CD14-positive monocyte (primary cell): Measurements from ENCODE around the gene CDKN2A. TPM values are rescaled to one million over a fixed set of nuclear protein-coding genes. Genes with fewer than 3 reads are reported as not detected.

ENCODE experiments used
- DNase-seq, 3 donors: peaks; one replicate each; pipeline ENCODE4 v3.0.0-alpha.2; 2011 to 2022
- H2AFZ ChIP-seq: 2 replicates; pipeline ENCODE4 v1.6.0; 2012; ENCODE audit warnings: mild to moderate bottlenecking, low read depth, low read length, inconsistent platforms; ENCODE audit not compliant: insufficient read depth, poor library complexity, severe bottlenecking
- H3K27ac ChIP-seq, 2 donors: 1 replicate in 1 of 2; 2 replicates in 1 of 2; pipeline ENCODE4 v1.5.1; 2012 to 2013; ENCODE audit warnings: low read length in 2 of 2, control low read depth in 1 of 2, inconsistent platforms in 1 of 2, low read depth in 1 of 2, mild to moderate bottlenecking in 1 of 2
- H3K27me3 ChIP-seq, 2 donors: one replicate each; pipeline versions ENCODE4 v1.6.0 to v1.6.1; 2011 to 2013; ENCODE audit warnings: low read length in 2 of 2; ENCODE audit not compliant: control insufficient read depth in 2 of 2, insufficient read depth in 2 of 2
- H3K36me3 ChIP-seq, 2 donors: replicated peaks in 1 of 2; 1 replicate in 1 of 2; 2 replicates in 1 of 2; pipeline versions ENCODE4 v1.5.1 to v1.6.1; 2012 to 2013; ENCODE audit warnings: low read length in 2 of 2, control low read depth in 1 of 2, inconsistent platforms in 1 of 2, mild to moderate bottlenecking in 1 of 2; ENCODE audit not compliant: insufficient read depth in 2 of 2, control insufficient read depth in 1 of 2
- H3K4me1 ChIP-seq, 2 donors: 1 replicate in 1 of 2; 2 replicates in 1 of 2; pipeline versions ENCODE4 v1.5.1 to v1.6.1; 2012 to 2013; ENCODE audit warnings: low read length in 2 of 2, control low read depth in 1 of 2, inconsistent platforms in 1 of 2, mild to moderate bottlenecking in 1 of 2, moderate library complexity in 1 of 2; ENCODE audit not compliant: insufficient read depth in 2 of 2, control insufficient read depth in 1 of 2
- H3K4me2 ChIP-seq: replicated peaks from 2 replicates; pipeline ENCODE3; 2012; ENCODE audit warnings: low read length, moderate library complexity, mild to moderate bottlenecking; ENCODE audit not compliant: poor library complexity, severe bottlenecking; ENCODE audit errors: extremely low read depth
- H3K4me3 ChIP-seq, 3 experiments: fragments of 200-600 bp in 1 of 3; sonication (generic) in 1 of 3; replicated peaks in 1 of 3; 1 replicate in 2 of 3; 2 replicates in 1 of 3; pipeline ENCODE4 v1.5.1; 2011 to 2013; ENCODE audit warnings: low read length in 3 of 3, mild to moderate bottlenecking in 3 of 3, control low read depth in 2 of 3, low read depth in 2 of 3, inconsistent platforms in 1 of 3, moderate library complexity in 1 of 3
- H3K79me2 ChIP-seq: 2 replicates; pipeline ENCODE4 v1.6.0; 2012; ENCODE audit warnings: mild to moderate bottlenecking, control low read depth, inconsistent platforms, low read length, moderate library complexity; ENCODE audit not compliant: insufficient read depth
- H3K9ac ChIP-seq: 2 replicates; pipeline ENCODE4 v1.6.0; 2017; ENCODE audit warnings: low read length, mild to moderate bottlenecking; ENCODE audit not compliant: insufficient read depth, poor library complexity, severe bottlenecking
- H3K9me3 ChIP-seq, 2 donors: replicated peaks in 1 of 2; 1 replicate in 1 of 2; 2 replicates in 1 of 2; pipeline versions ENCODE4 v1.5.1 to v1.6.1; 2012 to 2013; ENCODE audit warnings: low read length in 2 of 2, control low read depth in 1 of 2; ENCODE audit not compliant: control insufficient read depth in 1 of 2, insufficient read depth in 1 of 2
- H4K20me1 ChIP-seq: 2 replicates; pipeline ENCODE4 v1.6.0; 2012; ENCODE audit warnings: mild to moderate bottlenecking, low read length, control low read depth, moderate library complexity; ENCODE audit not compliant: insufficient read depth
- H3K27ac Mint-ChIP-seq, 7 donors: one replicate each; pipeline ENCODE4 v1.8.0; 2020; ENCODE audit warnings: mild to moderate bottlenecking in 7 of 7, mixed read lengths in 7 of 7, moderate library complexity in 6 of 7, inconsistent platforms in 2 of 7
- H3K27me3 Mint-ChIP-seq, 3 donors: one replicate each; pipeline ENCODE4 v1.8.0; 2021 to 2022; ENCODE audit warnings: low read depth in 3 of 3, mild to moderate bottlenecking in 3 of 3, mixed read lengths in 3 of 3, moderate library complexity in 3 of 3, inconsistent platforms in 1 of 3
- H3K36me3 Mint-ChIP-seq, 2 donors: one replicate each; pipeline ENCODE4 v1.8.0; 2020; ENCODE audit warnings: mixed read lengths in 2 of 2, inconsistent platforms in 1 of 2, mild to moderate bottlenecking in 1 of 2
- H3K4me1 Mint-ChIP-seq: one replicate; pipeline ENCODE4 v1.8.0; 2020; ENCODE audit warnings: mild to moderate bottlenecking, mixed read lengths
- H3K4me3 Mint-ChIP-seq, 2 donors: one replicate each; pipeline ENCODE4 v1.8.0; 2020; ENCODE audit warnings: mild to moderate bottlenecking in 2 of 2, mixed read lengths in 2 of 2, moderate library complexity in 1 of 2
- H3K9me3 Mint-ChIP-seq, 7 donors: one replicate each; pipeline ENCODE4 v1.8.0; 2020 to 2022; ENCODE audit warnings: mixed read lengths in 7 of 7, mild to moderate bottlenecking in 6 of 7, moderate library complexity in 6 of 7, inconsistent platforms in 2 of 7
- WGBS: methylation state at CpG from one replicate; pipeline ENCODE4 v1.1.5; 2013; ENCODE audit warnings: missing lambda C conversion rate; ENCODE audit not compliant: insufficient coverage; 5-methylcytosine and 5-hydroxymethylcytosine counted together
- intact Hi-C, 2 donors: fragments of 100-400 bp; cut with micrococcal nuclease; formaldehyde crosslinking; loops; one replicate each; pipeline versions ENCODE4 v1.15.0 to v1.15.1; 2023
- polyA plus RNA-seq, 3 donors: library from polyadenylated mRNA; depleted of rRNA in 1 of 3; unstranded in 2 of 3; stranded (reverse) in 1 of 3; fragments of 300-500 nt in 2 of 3; fragments of >200 nt in 1 of 3; fragmentation: Illumina TruSeq in 2 of 3; gene quantifications; 1 replicate in 2 of 3; 2 replicates in 1 of 3; pipeline ENCODE4 v1.2.3, GENCODE V29; 2012 to 2021
- TF ChIP-seq, protein P1 (sequence below): fragments of 200-600 bp; IDR thresholded peaks from one replicate; pipeline ENCODE4 v1.8.0; 2022; ENCODE audit warnings: antibody characterized with exemption, mild to moderate bottlenecking

The CDKN2A gene
- polyA plus RNA-seq, 3 donors, result 0.86 to 1.6 (median 1.1) TPM

GRCh38 chr9:21931428-21931827 lies 62.8 kb downstream of the CDKN2A start:
- H3K27ac Mint-ChIP-seq, result peak overlapping the region in 1 of 7 donors; percentile 18
- no peak overlapping the region for H3K27ac ChIP-seq
- peaks cover 0 to 3% (median 0%) of the 10 kb centered on the region in 7 donors for H3K9me3 Mint-ChIP-seq
- H3K4me1 Mint-ChIP-seq, result peaks cover 9% of the 10 kb centered on the region
- no peaks in the 10 kb centered on the region for H3K36me3 ChIP-seq
- no peaks in the 10 kb centered on the region for H3K27me3 Mint-ChIP-seq
- H2AFZ ChIP-seq, result no peak overlapping the region
- H3K4me1 ChIP-seq, result no peaks in the 10 kb centered on the region
- no peaks in the 10 kb centered on the region for H3K79me2 ChIP-seq
- no peaks in the 10 kb centered on the region for H3K9me3 ChIP-seq
- H3K9ac ChIP-seq, result no peak overlapping the region
- intact Hi-C loops, result no loop called here
- 20% methylated on average over 1 of the region's 1 CpG for WGBS
- no peak overlapping the region for H3K4me3 Mint-ChIP-seq
- TF ChIP-seq, protein P1, sequence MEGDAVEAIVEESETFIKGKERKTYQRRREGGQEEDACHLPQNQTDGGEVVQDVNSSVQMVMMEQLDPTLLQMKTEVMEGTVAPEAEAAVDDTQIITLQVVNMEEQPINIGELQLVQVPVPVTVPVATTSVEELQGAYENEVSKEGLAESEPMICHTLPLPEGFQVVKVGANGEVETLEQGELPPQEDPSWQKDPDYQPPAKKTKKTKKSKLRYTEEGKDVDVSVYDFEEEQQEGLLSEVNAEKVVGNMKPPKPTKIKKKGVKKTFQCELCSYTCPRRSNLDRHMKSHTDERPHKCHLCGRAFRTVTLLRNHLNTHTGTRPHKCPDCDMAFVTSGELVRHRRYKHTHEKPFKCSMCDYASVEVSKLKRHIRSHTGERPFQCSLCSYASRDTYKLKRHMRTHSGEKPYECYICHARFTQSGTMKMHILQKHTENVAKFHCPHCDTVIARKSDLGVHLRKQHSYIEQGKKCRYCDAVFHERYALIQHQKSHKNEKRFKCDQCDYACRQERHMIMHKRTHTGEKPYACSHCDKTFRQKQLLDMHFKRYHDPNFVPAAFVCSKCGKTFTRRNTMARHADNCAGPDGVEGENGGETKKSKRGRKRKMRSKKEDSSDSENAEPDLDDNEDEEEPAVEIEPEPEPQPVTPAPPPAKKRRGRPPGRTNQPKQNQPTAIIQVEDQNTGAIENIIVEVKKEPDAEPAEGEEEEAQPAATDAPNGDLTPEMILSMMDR, result no peak
- peaks cover 4 to 7% of the 10 kb centered on the region in 2 donors for H3K36me3 Mint-ChIP-seq
- no peaks in the 10 kb centered on the region for H3K27me3 ChIP-seq
- no peaks in the 10 kb centered on the region for H4K20me1 ChIP-seq
- DNase-seq, result peak in 1 of 3 donors; percentile 31
- H3K4me2 ChIP-seq, result no peak overlapping the region
- no peak overlapping the region for H3K4me3 ChIP-seq

DNA sequence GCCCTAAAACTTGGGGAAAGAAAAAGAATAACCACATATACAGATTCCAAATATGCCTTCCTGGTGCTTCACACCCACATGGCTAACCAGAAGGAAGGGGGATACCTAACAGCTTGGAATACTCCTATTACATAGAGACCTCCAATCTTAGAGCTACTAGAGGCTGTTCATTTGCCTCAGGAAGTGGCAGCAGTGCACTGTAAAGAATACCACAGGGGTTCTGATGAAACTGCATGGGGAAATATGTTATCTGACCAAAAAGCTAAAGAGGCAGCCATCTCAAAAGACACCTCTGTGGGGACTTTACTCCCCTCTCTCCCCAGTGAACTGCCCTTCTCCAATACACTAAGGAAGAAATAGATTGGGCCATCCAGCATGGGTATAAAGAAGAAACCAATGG lies 66.4 kb downstream of the CDKN2A start:
- no peaks in the 10 kb centered on the region for H3K79me2 ChIP-seq
- no peak overlapping the region for H3K9ac ChIP-seq
- no peak overlapping the region for H3K4me3 ChIP-seq
- Mint-ChIP-seq H3K4me3 (no peak overlapping the region), H3K27ac (no peak overlapping the region), H3K36me3 (peaks cover 4 to 7% of the 10 kb centered on the region in 2 donors), H3K9me3 (peaks cover 0 to 3% (median 2%) of the 10 kb centered on the region in 7 donors), H3K27me3 (peaks cover 0 to 1% (median 0%) of the 10 kb centered on the region in 3 donors), H3K4me1 (peaks cover 4% of the 10 kb centered on the region)
- no peak for DNase-seq
- no peaks in the 10 kb centered on the region for H3K4me1 ChIP-seq
- no peaks in the 10 kb centered on the region for H3K9me3 ChIP-seq
- H3K4me2 ChIP-seq, result no peak overlapping the region
- H4K20me1 ChIP-seq, result no peaks in the 10 kb centered on the region
- intact Hi-C loops, result no loop called here
- TF ChIP-seq, protein P1, result no peak
- no peak overlapping the region for H3K27ac ChIP-seq
- H3K36me3 ChIP-seq, result no peaks in the 10 kb centered on the region
- H3K27me3 ChIP-seq, result no peaks in the 10 kb centered on the region
- no peak overlapping the region for H2AFZ ChIP-seq
